Activated B cell treated with CpG ODN at 0.5 μM for 24 hours (primary cell): Measurements from ENCODE around the gene TMEM187. TPM values are rescaled to one million over a fixed set of nuclear protein-coding genes. Genes with fewer than 3 reads are reported as not detected.

Experiments used
- ATAC-seq: fragments of 200-7000 bp; cut with Tn5 transposase; one replicate; pipeline ENCODE4 v1.10.0; 2021; ENCODE audit warnings: low read depth, mild to moderate bottlenecking, moderate library complexity
- CTCF ChIA-PET: fragments of 350-600 bp; sonication (Branson Sonifier 250); formaldehyde crosslinking; loops from one replicate; lab custom pipeline; 2021; ENCODE audit warnings: antibody characterized with exemption; lab: Charles Lee
- POLR2A ChIA-PET: fragments of 350-600 bp; sonication (Branson Sonifier 250); formaldehyde crosslinking; loops from one replicate; lab custom pipeline; 2021; ENCODE audit warnings: antibody characterized with exemption; lab: Charles Lee
- DNase-seq: peaks from one replicate; pipeline ENCODE4 v3.0.0; 2022
- H3K27ac Mint-ChIP-seq: one replicate; pipeline ENCODE4 v1.8.0; 2020; ENCODE audit warnings: mixed read lengths
- H3K27me3 Mint-ChIP-seq: one replicate; pipeline ENCODE4 v1.8.0; 2021; ENCODE audit warnings: mixed read lengths
- H3K36me3 Mint-ChIP-seq: one replicate; pipeline ENCODE4 v1.8.0; 2021; ENCODE audit warnings: low read depth, mixed read lengths
- H3K4me1 Mint-ChIP-seq: one replicate; pipeline ENCODE4 v1.8.0; 2021; ENCODE audit warnings: mixed read lengths
- H3K4me3 Mint-ChIP-seq: one replicate; pipeline ENCODE4 v1.8.0; 2020; ENCODE audit warnings: mild to moderate bottlenecking, mixed read lengths
- H3K9me3 Mint-ChIP-seq: one replicate; pipeline ENCODE4 v1.8.0; 2020; ENCODE audit warnings: mixed read lengths
- intact Hi-C: fragments of 100-400 bp; cut with micrococcal nuclease; formaldehyde crosslinking; loops from one replicate; pipeline ENCODE4 v1.15.1; 2024
- total RNA-seq: library from RNA; stranded (reverse); gene quantifications from 2 replicates; pipeline ENCODE4 v1.2.3, GENCODE V29; 2022
- TF ChIP-seq, protein P1 (sequence below): fragments of 200-600 bp; IDR thresholded peaks from one replicate; pipeline ENCODE4 v1.8.0; 2022; ENCODE audit warnings: antibody characterized with exemption, mild to moderate bottlenecking

TMEM187 gene, protein sequence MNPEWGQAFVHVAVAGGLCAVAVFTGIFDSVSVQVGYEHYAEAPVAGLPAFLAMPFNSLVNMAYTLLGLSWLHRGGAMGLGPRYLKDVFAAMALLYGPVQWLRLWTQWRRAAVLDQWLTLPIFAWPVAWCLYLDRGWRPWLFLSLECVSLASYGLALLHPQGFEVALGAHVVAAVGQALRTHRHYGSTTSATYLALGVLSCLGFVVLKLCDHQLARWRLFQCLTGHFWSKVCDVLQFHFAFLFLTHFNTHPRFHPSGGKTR
- 2.0 and 2.9 TPM in 2 replicates for total RNA-seq

DNA sequence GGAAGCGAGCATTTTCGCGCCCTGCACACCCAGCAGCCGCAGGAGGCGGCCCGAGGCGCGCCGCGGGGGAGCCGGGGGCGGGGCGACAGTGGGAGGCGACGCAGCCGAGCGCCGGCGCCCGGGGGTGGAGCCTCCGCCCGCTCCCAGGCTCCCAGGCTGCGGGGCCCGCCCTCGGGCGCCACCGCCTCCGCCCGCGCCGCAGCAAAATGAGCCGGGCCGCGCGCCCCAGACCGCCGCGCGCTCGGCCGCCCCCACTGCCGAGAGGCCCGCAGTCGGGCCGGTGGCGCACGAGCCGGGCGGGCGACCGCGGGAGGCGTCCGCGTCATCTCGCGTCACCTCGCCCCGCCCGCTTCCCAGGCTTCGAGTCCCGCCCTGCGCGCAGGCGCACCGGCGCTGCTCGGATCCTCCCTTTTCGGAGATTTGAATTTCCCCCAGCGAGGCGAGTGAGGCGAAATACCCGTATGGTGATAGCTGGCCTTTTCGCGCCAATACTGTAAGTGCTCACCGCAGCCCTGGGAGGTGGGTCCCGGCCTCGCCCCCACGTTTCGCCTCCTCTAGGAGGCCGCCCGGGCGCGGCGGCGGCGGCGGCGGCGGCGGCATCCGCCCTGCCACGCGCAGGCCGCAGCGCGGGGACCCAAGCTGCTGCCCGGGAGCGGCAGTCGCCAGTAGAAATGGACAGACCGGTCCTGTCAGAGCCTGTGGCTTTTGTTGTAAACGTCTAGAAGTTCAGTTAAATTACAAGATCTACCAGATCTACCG lies at the start of gene TMEM187:
TMEM187 (plus strand) TSS at position 387 of the 759 bp plus-strand sequence. CDS start 9,309 bp downstream, outside the sequence.
- TF ChIP-seq, protein P1, sequence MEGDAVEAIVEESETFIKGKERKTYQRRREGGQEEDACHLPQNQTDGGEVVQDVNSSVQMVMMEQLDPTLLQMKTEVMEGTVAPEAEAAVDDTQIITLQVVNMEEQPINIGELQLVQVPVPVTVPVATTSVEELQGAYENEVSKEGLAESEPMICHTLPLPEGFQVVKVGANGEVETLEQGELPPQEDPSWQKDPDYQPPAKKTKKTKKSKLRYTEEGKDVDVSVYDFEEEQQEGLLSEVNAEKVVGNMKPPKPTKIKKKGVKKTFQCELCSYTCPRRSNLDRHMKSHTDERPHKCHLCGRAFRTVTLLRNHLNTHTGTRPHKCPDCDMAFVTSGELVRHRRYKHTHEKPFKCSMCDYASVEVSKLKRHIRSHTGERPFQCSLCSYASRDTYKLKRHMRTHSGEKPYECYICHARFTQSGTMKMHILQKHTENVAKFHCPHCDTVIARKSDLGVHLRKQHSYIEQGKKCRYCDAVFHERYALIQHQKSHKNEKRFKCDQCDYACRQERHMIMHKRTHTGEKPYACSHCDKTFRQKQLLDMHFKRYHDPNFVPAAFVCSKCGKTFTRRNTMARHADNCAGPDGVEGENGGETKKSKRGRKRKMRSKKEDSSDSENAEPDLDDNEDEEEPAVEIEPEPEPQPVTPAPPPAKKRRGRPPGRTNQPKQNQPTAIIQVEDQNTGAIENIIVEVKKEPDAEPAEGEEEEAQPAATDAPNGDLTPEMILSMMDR: no peak
- CTCF ChIA-PET: interaction anchor here (1.9 kb wide), 1 partner anchor 25 kb away, joined by 6 read pairs; no protein-coding TSS in a partner anchor
- H3K4me1 Mint-ChIP-seq: peaks cover 36% of the 10 kb centered on the region
- POLR2A ChIA-PET: interaction anchor here (0.9 to 8.1 kb wide), 9 partner anchors 9 to 406 kb away, joined by 3 to 114 read pairs (median 11); partner anchors contain the start of genes ARHGAP4, EMD, IRAK1 and NAA10
- H3K27me3 Mint-ChIP-seq: no peaks in the 10 kb centered on the region
- intact Hi-C loops: loop anchor here (1.0 kb wide), 2 partner anchors 12 to 178 kb away; partner anchors contain the start of genes IDH3G and SSR4
- no peaks in the 10 kb centered on the region for H3K9me3 Mint-ChIP-seq
- peaks cover 12% of the 10 kb centered on the region for H3K36me3 Mint-ChIP-seq
- peak within 1 kb of the TSS; percentile 100 for H3K4me3 Mint-ChIP-seq
- peak; percentile 75 for DNase-seq
- ATAC-seq: peak; percentile 60
- peak within 1 kb of the TSS; percentile 100 for H3K27ac Mint-ChIP-seq

DNA sequence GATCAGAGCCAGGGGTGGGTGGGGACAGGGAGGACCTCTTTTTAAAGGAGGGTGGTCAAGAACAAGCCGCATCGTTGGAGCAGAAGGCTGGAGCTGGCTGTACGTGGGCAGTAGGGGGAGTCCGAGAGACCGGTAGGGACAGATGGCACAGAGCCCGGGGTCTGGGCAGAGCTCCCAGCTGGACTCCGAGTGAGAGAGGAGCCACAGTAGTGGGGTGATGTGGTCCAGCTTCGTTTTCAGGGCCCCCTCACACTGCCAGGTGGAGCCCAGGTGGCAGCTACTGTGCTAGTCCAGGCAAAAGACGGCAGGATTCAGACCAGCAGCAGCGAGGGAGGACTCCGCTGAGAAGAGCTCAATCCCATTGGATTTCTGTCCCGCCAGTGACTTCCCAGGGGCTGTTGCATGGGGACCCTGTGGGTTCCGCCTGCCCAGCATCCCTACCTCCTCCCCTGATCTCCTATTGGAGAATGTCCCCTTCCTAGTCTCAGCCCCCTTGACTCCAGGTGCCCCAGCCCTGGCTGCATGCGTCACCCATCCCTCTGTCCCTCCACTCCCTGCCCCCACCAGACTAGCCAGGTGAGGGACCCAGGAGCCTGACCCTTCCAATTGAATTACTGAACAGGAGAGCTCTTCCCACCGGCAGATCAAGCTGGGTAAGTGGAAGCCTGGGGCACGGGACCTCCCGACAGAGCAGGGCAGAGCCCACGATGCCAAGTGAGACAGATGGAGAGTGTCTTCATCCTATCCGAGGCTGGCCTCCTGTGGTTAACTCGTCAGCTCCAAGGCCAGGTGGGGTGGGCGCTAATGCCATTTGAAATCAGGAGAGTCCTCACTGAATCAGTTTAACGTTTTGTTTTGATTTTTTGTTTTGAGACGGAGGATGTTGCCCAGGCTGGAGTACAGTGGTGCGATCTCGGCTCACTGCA lies 49.4 kb upstream of the TMEM187 start:
- Mint-ChIP-seq H3K4me1 (peaks cover 44% of the 10 kb centered on the region), H3K9me3 (no peaks in the 10 kb centered on the region), H3K36me3 (peaks cover 18% of the 10 kb centered on the region), H3K4me3 (peak overlapping the region; percentile 92), H3K27me3 (no peaks in the 10 kb centered on the region), H3K27ac (peak overlapping the region; percentile 73)
- CTCF ChIA-PET: interaction anchor here (0.6 to 7.7 kb wide), 6 partner anchors 17 to 167 kb away, joined by 3 to 146 read pairs (median 3); partner anchors contain the start of gene RENBP
- DNase-seq: no peak
- intact Hi-C loops: loop anchor here (1.0 kb wide), 1 partner anchor 35 kb away; no protein-coding TSS in a partner anchor
- TF ChIP-seq, protein P1: no peak
- POLR2A ChIA-PET: interaction anchor here (0.6 to 10.3 kb wide), 10 partner anchors 13 to 832 kb away, joined by 3 to 305 read pairs (median 7); partner anchors contain the start of genes HCFC1, IDH3G, NAA10 and RENBP
- ATAC-seq: no peak

DNA sequence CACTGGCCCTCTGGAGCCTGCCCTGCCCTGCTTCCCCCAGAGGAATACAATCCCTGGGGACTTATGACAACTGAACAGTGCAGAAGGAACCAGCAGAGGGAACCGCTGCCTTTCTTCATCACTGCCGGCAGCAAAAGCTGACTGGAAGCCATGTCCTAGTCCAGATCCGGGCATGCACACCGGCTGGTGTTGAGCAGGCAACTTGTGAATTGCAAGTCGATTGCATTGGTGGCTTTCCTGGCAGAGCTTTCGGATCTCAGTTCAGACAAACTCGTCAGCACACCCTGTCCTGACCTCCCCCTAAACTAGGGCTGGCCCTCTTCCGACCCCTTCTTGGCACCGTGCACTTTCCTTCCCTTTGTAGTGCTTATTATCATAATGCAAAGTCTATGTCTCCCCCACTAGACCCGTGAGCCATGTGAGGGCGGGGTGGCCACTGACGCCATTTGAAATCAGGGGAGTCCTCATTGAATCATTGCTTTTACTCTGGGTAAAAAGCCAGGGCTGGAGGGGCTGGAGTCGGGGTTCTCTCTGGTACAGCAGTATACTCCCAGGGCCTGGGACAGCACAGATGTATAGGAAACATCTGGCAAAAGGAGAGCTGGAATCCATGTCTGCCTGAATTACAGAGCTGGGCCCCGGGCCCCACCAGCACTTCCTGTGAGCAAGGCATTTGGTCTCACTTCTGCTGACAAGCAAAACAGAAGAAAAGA lies 48.2 kb upstream of the TMEM187 start:
- peak overlapping the region; percentile 92 for H3K4me3 Mint-ChIP-seq
- H3K4me1 Mint-ChIP-seq: peaks cover 54% of the 10 kb centered on the region
- ATAC-seq (no peak), DNase-seq (no peak)
- H3K9me3 Mint-ChIP-seq: no peaks in the 10 kb centered on the region
- ChIA-PET CTCF (interaction anchor here (1.0 to 7.7 kb wide), 3 partner anchors 24 to 89 kb away, joined by 3 to 146 read pairs (median 4); partner anchors contain the start of gene RENBP), POLR2A (interaction anchor here (0.8 to 10.3 kb wide), 12 partner anchors 14 to 623 kb away, joined by 3 to 305 read pairs (median 8); partner anchors contain the start of genes AVPR2, FLNA, HCFC1 and IDH3G)
- TF ChIP-seq, protein P1: no peak
- H3K27ac Mint-ChIP-seq: peak overlapping the region; percentile 97
- peaks cover 12% of the 10 kb centered on the region for H3K36me3 Mint-ChIP-seq
- no peaks in the 10 kb centered on the region for H3K27me3 Mint-ChIP-seq
- intact Hi-C loops: loop anchor here (1.0 to 2.0 kb wide), 3 partner anchors 23 to 29 kb away; no protein-coding TSS in a partner anchor

DNA sequence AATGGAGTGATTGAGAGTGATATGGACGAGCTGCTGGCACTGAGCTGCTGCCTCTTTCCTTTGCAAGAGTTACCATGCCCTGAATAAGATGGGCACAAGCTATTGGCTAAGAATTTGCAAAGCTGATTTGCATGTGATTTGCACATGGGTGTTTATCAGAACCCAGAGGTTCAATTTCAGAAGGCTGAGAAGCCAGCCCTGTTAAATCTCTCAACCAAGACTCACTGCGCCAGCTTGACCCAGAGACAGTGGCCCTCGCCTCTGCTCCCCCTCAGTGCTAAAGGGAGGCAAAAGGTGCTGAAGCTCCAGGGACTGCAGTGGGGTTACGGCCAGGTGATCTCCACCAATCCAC lies 47.2 kb upstream of the TMEM187 start:
- no peak for DNase-seq
- Mint-ChIP-seq H3K27ac (peak overlapping the region; percentile 97), H3K27me3 (no peaks in the 10 kb centered on the region), H3K9me3 (no peaks in the 10 kb centered on the region), H3K36me3 (peaks cover 7% of the 10 kb centered on the region), H3K4me1 (peaks cover 52% of the 10 kb centered on the region), H3K4me3 (peak overlapping the region; percentile 92)
- CTCF ChIA-PET: interaction anchor here (0.8 to 7.7 kb wide), 2 partner anchors 23 to 146 kb away, joined by 3 to 146 read pairs; partner anchors contain the start of gene RENBP
- intact Hi-C loops: loop anchor here (2.0 to 5.0 kb wide), 3 partner anchors 25 to 328 kb away; partner anchors contain the start of gene CCNQ
- TF ChIP-seq, protein P1: no peak
- ATAC-seq: no peak
- POLR2A ChIA-PET: interaction anchor here (0.7 to 10.3 kb wide), 20 partner anchors 15 to 472 kb away, joined by 3 to 305 read pairs (median 4); partner anchors contain the start of genes AVPR2, FLNA, HCFC1 and IDH3G
